HepG2 (cell line): Measurements from ENCODE around the gene DGAT2. TPM values are rescaled to one million over a fixed set of nuclear protein-coding genes. Genes with fewer than 3 reads are reported as not detected.

Experiments used
- ATAC-seq: fragments of 200-7000 bp; cut with Tn5 transposase; 3 replicates; pipeline ENCODE4 v1.9.1; 2020; ENCODE audit warnings: mild to moderate bottlenecking, moderate library complexity
- BruUV-seq: library from RNA; stranded (reverse); fragments of 400-500 nt; replicated peaks from 2 replicates; lab custom pipeline; 2021; lab: Mats Ljungman, UMichigan
- CTCF ChIA-PET: fragments of 300-600 bp; formaldehyde crosslinking; extraction: SDS; loops from one replicate; lab custom pipeline; 2021; ENCODE audit warnings: low total read pairs, inconsistent platforms, low intra/inter-chr PET ratio; lab: Yijun Ruan, JAX
- POLR2A ChIA-PET: fragments of 350-600 bp; sonication (Branson Sonifier 250); formaldehyde crosslinking; loops from one replicate; lab custom pipeline; 2020; ENCODE audit warnings: antibody characterized with exemption, inconsistent platforms; lab: Yijun Ruan, JAX
- DNase-seq: peaks from one replicate; pipeline ENCODE4 v3.0.0-alpha.2; 2015; ENCODE audit warnings: low spot score
- FAIRE-seq: peaks from 3 replicates; lab custom pipeline; 2011; peaks lifted over from hg19 to GRCh38; lab: Jason Lieb, UNC
- H2AFZ ChIP-seq: one replicate; pipeline ENCODE4 v1.6.1; 2011; ENCODE audit warnings: low read length, inconsistent platforms
- H3K27ac ChIP-seq: fragments of 300-600 bp; 3 replicates; pipeline ENCODE4 v1.8.0; 2011; ENCODE audit warnings: mixed run types, mild to moderate bottlenecking, mixed read lengths, low read length, inconsistent platforms; ENCODE audit not compliant: insufficient read depth; ENCODE audit errors: extremely low read length
- H3K27me3 ChIP-seq, 2 experiments: fragments of 200-600 bp in 1 of 2; 2 replicates in 1 of 2; 3 replicates in 1 of 2; pipeline versions ENCODE4 v1.6.0 to v1.8.0; 2011; ENCODE audit warnings: low read length in 2 of 2, mild to moderate bottlenecking in 2 of 2, moderate library complexity in 2 of 2, inconsistent platforms in 1 of 2; ENCODE audit not compliant: insufficient read depth in 2 of 2, control insufficient read depth in 1 of 2
- H3K36me3 ChIP-seq, 2 experiments: fragments of 200-600 bp in 1 of 2; replicated peaks in 1 of 2; 2 replicates in 1 of 2; 3 replicates in 1 of 2; pipeline versions ENCODE4 v1.5.1 to v1.8.0; 2011; ENCODE audit warnings: low read length in 2 of 2, inconsistent platforms in 1 of 2; ENCODE audit not compliant: insufficient read depth in 2 of 2, control insufficient read depth in 1 of 2
- H3K4me1 ChIP-seq: 2 replicates; pipeline ENCODE4 v1.5.1; 2012; ENCODE audit warnings: low read length, inconsistent platforms; ENCODE audit not compliant: insufficient read depth
- H3K4me2 ChIP-seq: 2 replicates; pipeline ENCODE4 v1.6.0; 2011; ENCODE audit warnings: low read depth, low read length, inconsistent platforms
- H3K4me3 ChIP-seq, 3 experiments: fragments of 200-600 bp in 1 of 3; sonication (generic), shearing (Covaris generic) in 1 of 3; replicated peaks in 1 of 3; 2 replicates each; pipeline ENCODE4 v1.5.1; 2011 to 2016; ENCODE audit warnings: low read length in 3 of 3, inconsistent platforms in 2 of 3, low read depth in 2 of 3, mild to moderate bottlenecking in 2 of 3, control low read depth in 1 of 3, mixed read lengths in 1 of 3; ENCODE audit not compliant: insufficient read depth in 1 of 3
- H3K79me2 ChIP-seq: one replicate; pipeline ENCODE4 v1.6.1; 2011; ENCODE audit warnings: low read length, inconsistent platforms; ENCODE audit not compliant: insufficient read depth
- H3K9ac ChIP-seq: 2 replicates; pipeline ENCODE4 v1.6.0; 2011; ENCODE audit warnings: mild to moderate bottlenecking, low read depth, low read length, inconsistent platforms; ENCODE audit not compliant: insufficient read depth
- H3K9me3 ChIP-seq: 2 replicates; pipeline ENCODE4 v1.5.1; 2012; ENCODE audit warnings: mild to moderate bottlenecking, low read length
- H4K20me1 ChIP-seq: 2 replicates; pipeline ENCODE4 v1.6.0; 2011; ENCODE audit warnings: inconsistent platforms, mild to moderate bottlenecking, low read length, moderate library complexity; ENCODE audit not compliant: insufficient read depth
- ARHGAP35 ChIP-seq: sonication (generic); formaldehyde crosslinking; IDR thresholded peaks from 2 replicates; pipeline ENCODE4 v1.9.0; 2022; ENCODE audit warnings: mild to moderate bottlenecking, inconsistent platforms, moderate library complexity, missing genetic modification reagents, borderline replicate concordance
- BRD4 ChIP-seq: sonication (generic); formaldehyde crosslinking; IDR thresholded peaks from 2 replicates; pipeline ENCODE4 v1.4.0; 2020; ENCODE audit warnings: missing genetic modification reagents
- JARID2 ChIP-seq: sonication (generic); formaldehyde crosslinking; IDR thresholded peaks from 2 replicates; pipeline ENCODE4 v1.8.1; 2023; ENCODE audit warnings: missing genetic modification reagents, inconsistent platforms; ENCODE audit not compliant: insufficient replicate concordance
- KLF6 ChIP-seq: IDR thresholded peaks from 2 replicates; pipeline ENCODE4 v1.8.0; 2016; ENCODE audit warnings: missing biosample characterization, missing genetic modification reagents
- MED13 ChIP-seq: sonication (generic); formaldehyde crosslinking; IDR thresholded peaks from 2 replicates; pipeline ENCODE4 v1.5.0; 2020; ENCODE audit warnings: missing genetic modification reagents
- NPAS2 ChIP-seq: sonication (generic); formaldehyde crosslinking; IDR thresholded peaks from 2 replicates; pipeline ENCODE4 v1.8.0; 2022; ENCODE audit warnings: mild to moderate bottlenecking, missing genetic modification reagents, borderline replicate concordance
- RNF2 ChIP-seq: fragments of 450-650 bp; conservative IDR thresholded peaks from 2 replicates; pipeline ENCODE4 v1.6.1; 2016; ENCODE audit warnings: low read depth
- ZBTB38 ChIP-seq: sonication (generic); formaldehyde crosslinking; IDR thresholded peaks from 2 replicates; pipeline ENCODE4 v1.5.1; 2020; ENCODE audit warnings: mild to moderate bottlenecking, missing genetic modification reagents
- ZNF18 ChIP-seq: sonication (generic); formaldehyde crosslinking; IDR thresholded peaks from 2 replicates; pipeline ENCODE4 v1.8.0; 2022; ENCODE audit warnings: mild to moderate bottlenecking, missing genetic modification reagents; ENCODE audit not compliant: insufficient replicate concordance
- ZNF564 ChIP-seq: sonication (generic); formaldehyde crosslinking; IDR thresholded peaks from 2 replicates; pipeline ENCODE4 v1.8.1; 2023; ENCODE audit warnings: mild to moderate bottlenecking, missing genetic modification reagents
- ZNF691 ChIP-seq: sonication (generic); formaldehyde crosslinking; IDR thresholded peaks from 2 replicates; pipeline ENCODE4 v1.4.0; 2020; ENCODE audit warnings: missing genetic modification reagents, low read depth, mild to moderate bottlenecking, borderline replicate concordance
- ZNF746 ChIP-seq: sonication (generic); formaldehyde crosslinking; IDR thresholded peaks from 2 replicates; pipeline ENCODE4 v1.8.0; 2022; ENCODE audit warnings: mild to moderate bottlenecking, missing genetic modification reagents
- ZNF800 ChIP-seq: sonication (generic); formaldehyde crosslinking; IDR thresholded peaks from 2 replicates; pipeline ENCODE4 v1.4.0; 2020; ENCODE audit warnings: missing genetic modification reagents
- ZNF878 ChIP-seq: sonication (generic); formaldehyde crosslinking; IDR thresholded peaks from 2 replicates; pipeline ENCODE4 v1.8.1; 2023; ENCODE audit warnings: mild to moderate bottlenecking, missing genetic modification reagents, moderate library complexity
- WGBS: methylation state at CpG from one replicate; pipeline ENCODE4 v1.1.6; 2017; ENCODE audit warnings: low lambda C conversion rate; 5-methylcytosine and 5-hydroxymethylcytosine counted together
- in situ Hi-C: cut with HindIII; loops from 2 replicates; pipeline ENCODE4 v1.10.0; 2017; ENCODE audit warnings: low pct_unique_long_range_greater_than_20kb; ENCODE audit not compliant: extremely low pct_ligation_motif_present
- intact Hi-C: fragments of 100-400 bp; cut with micrococcal nuclease; formaldehyde crosslinking; loops from one replicate; pipeline ENCODE4 v1.10.0; 2022; ENCODE audit not compliant: unreplicated experiment
- polyA plus RNA-seq, 8 experiments: library from polyadenylated mRNA; depleted of rRNA in 3 of 8; stranded (reverse) in 7 of 8; unstranded in 1 of 8; fragments of >200 nt; fragmentation: Illumina TruSeq in 4 of 8; extraction: Trizol in 4 of 8; gene quantifications; 2 replicates each; pipeline versions ENCODE4 v1.2.1 to v1.2.3, GENCODE V29; 2011 to 2016; ENCODE audit warnings: low read depth in 4 of 8, missing spikeins in 1 of 8, mixed read lengths in 1 of 8; ENCODE audit not compliant: insufficient read depth in 1 of 8
- total RNA-seq, 5 experiments: library from RNA; depleted of rRNA; stranded (reverse); fragments of >200 nt; fragmentation: Illumina TruSeq; extraction: Trizol; gene quantifications; 2 replicates each; pipeline ENCODE4 v1.2.3, GENCODE V29; 2016; ENCODE audit warnings: low read depth in 1 of 5

DGAT2 gene
- total and polyA plus RNA-seq, 2 of the 13 experiments (the other 11 are each of a cell fraction or from before 2014, with no cell fraction given), result 39.0 to 65.6 TPM

- POLR2A ChIA-PET, result interaction anchor here (1.0 to 5.6 kb wide), 10 partner anchors 12 to 161 kb away, joined by 3 to 69 read pairs (median 6); partner anchors contain the start of genes DGAT2 and SERPINH1
- Histone ChIP-seq H2AFZ (peak overlapping the region; percentile 81), H3K9me3 (no peaks in the 10 kb centered on the region), H4K20me1 (no peaks in the 10 kb centered on the region), H3K4me1 (peaks cover 81% of the 10 kb centered on the region), H3K27ac (peak overlapping the region; percentile 81), H3K27me3 (no peaks in the 10 kb centered on the region), H3K4me2 (peak overlapping the region; percentile 97), H3K36me3 (peaks cover under 1 to 1% of the 10 kb centered on the region in 2 experiments; a peak in 2 of 5 replicates), H3K9ac (peak overlapping the region; percentile 70), H3K4me3 (peak overlapping the region; percentile 50 to 71 (median 54)), H3K79me2 (peaks cover 9% of the 10 kb centered on the region)
- FAIRE-seq (no peak), ATAC-seq (peak; percentile 32), DNase-seq (peak; percentile 42)
- in situ Hi-C loops, result no loop called here
- WGBS, result 5% methylated on average over 8 of the region's 14 CpGs
- no TSS peak for BruUV-seq
- intact Hi-C loops, result no loop called here
- CTCF ChIA-PET, result interaction anchor here (2.4 to 2.5 kb wide), 2 partner anchors 45 to 146 kb away, joined by 12 to 19 read pairs; partner anchors contain the start of gene DGAT2
- no peak for TF ChIP-seq MED13
- peak; percentile 82; the same call in 1 of the 2 replicates for TF ChIP-seq BRD4 (CRISPR knock-in tag)
- TF ChIP-seq ZNF18 (CRISPR knock-in tag), result no peak
- no peak for TF ChIP-seq RNF2
- no peak for TF ChIP-seq ZNF746 (CRISPR knock-in tag)
- no peak for TF ChIP-seq ZBTB38 (CRISPR knock-in tag)
- no peak for TF ChIP-seq ZNF878 (CRISPR knock-in tag)
- TF ChIP-seq NPAS2 (CRISPR knock-in tag), result no peak
- TF ChIP-seq KLF6, result no peak
- no peak for TF ChIP-seq JARID2 (CRISPR knock-in tag)
- no peak for TF ChIP-seq ZNF564
- peak; percentile 66 for TF ChIP-seq ZNF800 (CRISPR knock-in tag)
- 0 out of 2 replicates have a peak, but pooled peaks have one; percentile 34 for TF ChIP-seq ARHGAP35
- peak; percentile 78; the same call in 1 of the 2 replicates for TF ChIP-seq ZNF691 (CRISPR knock-in tag)
Measured at GRCh38 chr11:75721852-75722668, 46.5 kb upstream of the DGAT2 start.
